Prostate gland (tissue), 2 donors: ENCODE measurements around the gene HSPE1.

Experiments
- CTCF ChIP-seq, 4 experiments: fragments of 200-600 bp in 2 of 4; fragments of 450-650 bp in 2 of 4; sonication (generic) in 2 of 4; IDR thresholded peaks; 1 replicate in 3 of 4; 2 replicates in 1 of 4; pipeline ENCODE4 v1.5.1; 2016 to 2019; ENCODE audit warnings: antibody characterized with exemption in 4 of 4, mild to moderate bottlenecking in 2 of 4, moderate library complexity in 2 of 4
- POLR2A ChIP-seq: fragments of 450-650 bp; IDR thresholded peaks from one replicate; pipeline ENCODE4 v1.6.1; 2016; ENCODE audit warnings: antibody characterized with exemption, mild to moderate bottlenecking
- POLR2AphosphoS5 ChIP-seq: sonication (generic); formaldehyde crosslinking; IDR thresholded peaks from one replicate; pipeline ENCODE4 v1.6.1; 2017; ENCODE audit warnings: antibody characterized with exemption

- TF ChIP-seq CTCF (IDR thresholded peaks at IDR 0.05) (no peak), POLR2A (no peak), POLR2AphosphoS5 (no peak)
Observed at GRCh38 chr2:197495433-197496134, 4.6 kb upstream of the HSPE1 start.
